Caco-2 (cell line): ENCODE results near the gene MRPS6. TPM values are rescaled to one million over a fixed set of nuclear protein-coding genes. Genes with fewer than 3 reads are reported as not detected.

Experiments used
- BruUV-seq: library from RNA; stranded (reverse); fragments of 400-500 nt; replicated peaks from 2 replicates; lab custom pipeline; 2021; lab: Mats Ljungman, UMichigan
- CTCF ChIA-PET: fragments of 300-600 bp; sonication (Branson Sonifier 250); formaldehyde crosslinking; loops from one replicate; lab custom pipeline; 2022; ENCODE audit warnings: antibody characterized with exemption; lab: Charles Lee
- POLR2A ChIA-PET: fragments of 300-600 bp; sonication (Branson Sonifier 250); formaldehyde crosslinking; loops from one replicate; lab custom pipeline; 2022; ENCODE audit warnings: antibody characterized with exemption; lab: Charles Lee
- DNase-seq, 2 experiments: peaks; one replicate each; pipeline versions ENCODE4 v3.0.0 to v3.0.0-alpha.2; 2020 to 2022
- H3K27me3 ChIP-seq: replicated peaks from 2 replicates; pipeline ENCODE4 v1.6.0; 2011; ENCODE audit warnings: low read length; ENCODE audit not compliant: control insufficient read depth, insufficient read depth
- H3K36me3 ChIP-seq: 2 replicates; pipeline ENCODE4 v1.5.1; 2011; ENCODE audit warnings: low read length; ENCODE audit not compliant: control insufficient read depth, insufficient read depth
- H3K4me1 ChIP-seq: fragments of 250-450 bp; sonication (Bioruptor Pico); 2 replicates; pipeline ENCODE4 v1.5.1; 2020; ENCODE audit warnings: mild to moderate bottlenecking
- H3K4me3 ChIP-seq: 2 replicates; pipeline ENCODE4 v1.5.1; 2011; ENCODE audit warnings: low read depth, mild to moderate bottlenecking, control low read depth, low read length
- H3K9me3 ChIP-seq: fragments of 250-450 bp; sonication (Bioruptor Pico); 2 replicates; pipeline ENCODE4 v1.5.1; 2020; ENCODE audit warnings: mild to moderate bottlenecking, moderate library complexity
- H3K27ac Mint-ChIP-seq: one replicate; pipeline ENCODE4 v1.8.0; 2022; ENCODE audit warnings: mixed read lengths; ENCODE audit not compliant: unreplicated experiment
- H3K27me3 Mint-ChIP-seq: one replicate; pipeline ENCODE4 v1.8.0; 2022; ENCODE audit warnings: mixed read lengths; ENCODE audit not compliant: insufficient read depth, unreplicated experiment
- H3K36me3 Mint-ChIP-seq: one replicate; pipeline ENCODE4 v1.8.0; 2022; ENCODE audit warnings: mild to moderate bottlenecking, mixed read lengths; ENCODE audit not compliant: insufficient read depth, unreplicated experiment
- H3K4me1 Mint-ChIP-seq: one replicate; pipeline ENCODE4 v1.8.0; 2022; ENCODE audit warnings: low read depth, mixed read lengths; ENCODE audit not compliant: unreplicated experiment
- H3K4me3 Mint-ChIP-seq: one replicate; pipeline ENCODE4 v1.8.0; 2022; ENCODE audit warnings: mild to moderate bottlenecking, moderate library complexity, mixed read lengths; ENCODE audit not compliant: unreplicated experiment
- H3K9me3 Mint-ChIP-seq: one replicate; pipeline ENCODE4 v1.8.0; 2022; ENCODE audit warnings: mixed read lengths; ENCODE audit not compliant: unreplicated experiment
- CTCF ChIP-seq, 2 experiments: fragments of 200-600 bp in 1 of 2; IDR thresholded peaks; 1 replicate in 1 of 2; 2 replicates in 1 of 2; pipeline versions ENCODE4 v1.5.1 to v1.8.0; 2011 to 2022; ENCODE audit warnings: antibody characterized with exemption in 1 of 2, control low read depth in 1 of 2, inconsistent platforms in 1 of 2, low read depth in 1 of 2, low read length in 1 of 2, mild to moderate bottlenecking in 1 of 2, moderate library complexity in 1 of 2; ENCODE audit not compliant: insufficient read depth in 1 of 2, severe bottlenecking in 1 of 2, unreplicated experiment in 1 of 2
- intact Hi-C: fragments of 100-400 bp; cut with micrococcal nuclease; formaldehyde crosslinking; loops from one replicate; pipeline ENCODE4 v1.10.0; 2022; ENCODE audit not compliant: unreplicated experiment
- total RNA-seq: library from RNA; stranded (reverse); gene quantifications from 2 replicates; pipeline ENCODE4 v1.2.3, GENCODE V29; 2022

MRPS6 gene
- total RNA-seq, 1 experiment from 2014 or later = 104 TPM

GRCh38 chr21:34080710-34081109, 7.3 kb downstream of the MRPS6 start:
- Mint-ChIP-seq H3K36me3 (peaks cover 75% of the 10 kb centered on the region), H3K27me3 (no peaks in the 10 kb centered on the region), H3K4me1 (peaks cover 22% of the 10 kb centered on the region), H3K4me3 (no peak overlapping the region), H3K9me3 (no peaks in the 10 kb centered on the region), H3K27ac (no peak overlapping the region)
- intact Hi-C loops = no loop called here
- Histone ChIP-seq H3K36me3 (no peaks in the 10 kb centered on the region), H3K4me3 (no peak overlapping the region), H3K4me1 (peaks cover 31% of the 10 kb centered on the region), H3K9me3 (no peaks in the 10 kb centered on the region), H3K27me3 (no peaks in the 10 kb centered on the region)
- no peak for TF ChIP-seq CTCF (IDR thresholded peaks at IDR 0.05; ENCODE audit: insufficient read depth in 1 of 2, low read depth in 1 of 2, low read length in 1 of 2, severe bottlenecking in 1 of 2, unreplicated experiment in 1 of 2)
- ChIA-PET POLR2A (no interaction called here), CTCF (no interaction called here)
- BruUV-seq = no TSS peak
- no peak for DNase-seq

DNA sequence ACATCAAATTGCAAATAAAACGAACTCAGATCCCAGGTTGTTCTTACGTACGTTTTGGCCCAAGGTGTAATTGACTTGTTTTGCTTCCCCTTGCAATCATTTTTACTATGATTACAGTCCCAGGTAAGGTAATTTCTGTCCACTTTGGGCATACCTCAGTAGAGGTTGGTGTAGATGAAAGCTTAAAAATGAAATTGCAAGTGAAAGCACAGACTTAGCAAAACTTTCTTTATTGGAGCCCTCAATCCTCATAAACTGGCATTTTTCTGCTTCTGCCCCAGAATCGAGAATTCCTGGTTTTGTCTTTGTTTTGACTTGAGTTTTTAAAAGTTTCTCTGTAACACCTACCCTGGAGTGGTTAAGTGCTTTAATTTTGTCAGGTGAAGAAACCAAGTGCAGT, 9.4 kb downstream of the MRPS6 start:
- intact Hi-C loops = no loop called here
- peaks cover 32% of the 10 kb centered on the region for H3K4me1 ChIP-seq
- Mint-ChIP-seq H3K36me3 (peaks cover 56% of the 10 kb centered on the region), H3K4me3 (no peak overlapping the region), H3K9me3 (no peaks in the 10 kb centered on the region), H3K4me1 (peaks cover 14% of the 10 kb centered on the region), H3K27me3 (no peaks in the 10 kb centered on the region), H3K27ac (no peak overlapping the region)
- no peaks in the 10 kb centered on the region for H3K9me3 ChIP-seq
- ChIA-PET POLR2A (no interaction called here), CTCF (no interaction called here)
- no TSS peak for BruUV-seq
- TF ChIP-seq CTCF (IDR thresholded peaks at IDR 0.05; ENCODE audit: insufficient read depth in 1 of 2, low read depth in 1 of 2, low read length in 1 of 2, severe bottlenecking in 1 of 2, unreplicated experiment in 1 of 2) = no peak
- H3K4me3 ChIP-seq = no peak overlapping the region
- DNase-seq = no peak
- H3K27me3 ChIP-seq = no peaks in the 10 kb centered on the region
- no peaks in the 10 kb centered on the region for H3K36me3 ChIP-seq

GRCh38 chr21:34083357-34083756, 10.0 kb downstream of the MRPS6 start:
- no peaks in the 10 kb centered on the region for H3K9me3 Mint-ChIP-seq
- intact Hi-C loops = no loop called here
- Histone ChIP-seq H3K27me3 (no peaks in the 10 kb centered on the region), H3K9me3 (no peaks in the 10 kb centered on the region), H3K4me1 (peaks cover 34% of the 10 kb centered on the region), H3K36me3 (no peaks in the 10 kb centered on the region), H3K4me3 (no peak overlapping the region)
- peaks cover 16% of the 10 kb centered on the region for H3K4me1 Mint-ChIP-seq
- no peaks in the 10 kb centered on the region for H3K27me3 Mint-ChIP-seq
- POLR2A ChIA-PET = no interaction called here
- DNase-seq = no peak
- no peak for TF ChIP-seq CTCF (IDR thresholded peaks at IDR 0.05; ENCODE audit: insufficient read depth in 1 of 2, low read depth in 1 of 2, low read length in 1 of 2, severe bottlenecking in 1 of 2, unreplicated experiment in 1 of 2)
- H3K4me3 Mint-ChIP-seq = no peak overlapping the region
- H3K27ac Mint-ChIP-seq = no peak overlapping the region
- CTCF ChIA-PET = no interaction called here
- H3K36me3 Mint-ChIP-seq = peaks cover 53% of the 10 kb centered on the region
- no TSS peak for BruUV-seq
